Activated T-helper 9 cell treated with anti-CD3 and anti-CD28 coated beads, Interleukin-2, amount 50 U/mL, for 16 hours (primary cell): ENCODE results near the gene PCDHB6.
"Not testable (repeated sequence)": the region's sequence is repeated elsewhere in the genome, so short reads cannot be mapped to it uniquely, and the experiment has no call there.

Source experiments
- DNase-seq: peaks from one replicate; pipeline ENCODE4 v3.0.0-alpha.2; 2020; ENCODE audit warnings: low read depth

PCDHB6 gene

DNA sequence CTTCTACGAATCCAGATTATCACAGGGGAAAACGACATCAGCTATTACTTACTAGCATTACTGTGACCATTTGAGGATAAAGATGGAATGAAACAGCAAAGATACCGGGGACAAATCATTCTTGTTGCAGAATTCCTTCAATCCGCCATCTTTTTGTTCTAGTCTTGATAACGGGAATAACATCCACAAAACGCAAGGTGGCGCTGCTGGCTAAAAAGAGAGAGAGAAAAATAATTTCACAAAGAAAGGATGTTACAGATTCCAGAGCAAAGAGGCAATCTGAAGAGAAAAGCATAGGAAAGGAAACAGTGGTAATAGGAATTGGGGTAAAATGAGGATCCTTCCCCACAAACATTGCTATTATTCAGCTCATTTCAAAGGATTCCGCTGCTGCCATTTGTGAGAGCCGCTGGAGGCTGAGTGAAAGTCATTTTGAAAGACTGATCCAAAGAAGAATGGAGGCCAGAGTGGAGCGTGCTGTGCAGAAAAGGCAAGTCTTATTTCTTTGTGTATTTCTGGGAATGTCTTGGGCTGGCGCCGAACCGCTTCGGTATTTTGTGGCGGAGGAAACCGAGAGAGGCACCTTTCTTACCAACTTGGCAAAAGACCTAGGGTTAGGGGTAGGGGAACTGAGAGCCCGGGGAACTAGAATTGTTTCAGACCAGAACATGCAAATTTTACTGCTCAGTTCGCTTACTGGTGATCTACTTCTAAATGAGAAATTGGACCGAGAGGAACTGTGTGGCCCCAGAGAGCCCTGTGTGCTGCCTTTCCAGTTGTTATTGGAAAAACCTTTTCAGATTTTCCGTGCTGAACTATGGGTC is 22.7 kb downstream of the PCDHB6 start, which contains the start of gene PCDHB7:
PCDHB7 (plus strand) TSS at position 264 of the 824 bp plus-strand sequence; CDS start at position 456, 192 bp downstream.
- DNase-seq, result no peak

GRCh38 chr5:141174291-141175104 is 24.6 kb downstream of the PCDHB6 start:
- not testable (repeated sequence) for DNase-seq

- no peak for DNase-seq
These were observed 26.1 kb downstream of the PCDHB6 start for GRCh38 chr5:141175933-141176332.

DNA sequence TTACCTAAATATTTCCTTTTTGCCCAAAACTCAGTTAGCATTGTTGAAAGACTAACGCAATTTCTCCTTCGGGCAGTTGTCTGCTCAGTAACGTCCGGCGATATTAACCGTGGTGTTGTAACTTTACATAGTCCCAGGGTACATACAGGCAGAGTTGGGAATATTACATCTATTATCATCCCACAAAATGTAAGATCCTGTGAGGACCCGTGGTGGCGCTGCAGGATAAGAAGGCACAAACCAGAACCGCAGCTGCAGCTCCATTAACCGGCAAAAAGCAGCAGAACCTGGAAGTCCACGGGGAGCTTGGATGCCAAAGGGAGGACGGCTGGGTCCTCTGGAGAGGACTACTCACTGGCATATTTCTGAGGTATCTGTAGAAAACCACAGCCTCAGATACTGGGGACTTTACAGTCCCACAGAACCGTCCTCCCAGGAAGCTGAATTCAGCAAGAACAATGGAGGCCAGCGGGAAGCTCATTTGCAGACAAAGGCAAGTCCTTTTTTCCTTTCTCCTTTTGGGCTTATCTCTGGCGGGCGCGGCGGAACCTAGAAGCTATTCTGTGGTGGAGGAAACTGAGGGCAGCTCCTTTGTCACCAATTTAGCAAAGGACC is 27.8 kb downstream of the PCDHB6 start, which contains the start of gene PCDHB8:
PCDHB8 (plus strand) TSS at position 214 of the 615 bp plus-strand sequence; CDS start at position 459, 245 bp downstream.
- DNase-seq, result not testable (repeated sequence)

GRCh38 chr5:141179371-141179770 is 29.5 kb downstream of the PCDHB6 start:
- not testable (repeated sequence) for DNase-seq

GRCh38 chr5:141179876-141180275 is 30.0 kb downstream of the PCDHB6 start:
- not testable (repeated sequence) for DNase-seq

DNA sequence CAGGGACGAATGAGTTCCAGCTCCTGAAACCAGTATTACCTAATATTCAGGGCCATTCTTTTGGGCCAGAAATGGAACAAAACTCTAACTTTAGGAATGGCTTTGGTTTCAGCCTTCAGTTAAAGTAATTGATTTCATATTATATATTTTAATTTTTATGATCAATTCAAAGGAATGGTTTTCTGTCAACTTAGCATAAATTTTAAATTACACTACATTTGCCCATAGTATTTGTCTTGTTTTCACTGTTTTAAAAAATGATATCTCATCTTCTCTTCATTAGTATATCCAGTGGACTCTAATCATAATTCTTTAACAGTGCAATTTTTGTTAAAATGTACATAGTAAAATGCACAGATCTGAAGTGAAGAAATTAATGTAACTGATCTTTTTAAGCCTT is 30.5 kb downstream of the PCDHB6 start:
- DNase-seq, result no peak

GRCh38 chr5:141182248-141182647 is 32.4 kb downstream of the PCDHB6 start, which contains the start of gene PCDHB16:
TSS of gene PCDHB16 (plus strand) at chr5:141182387. CDS start at chr5:141182560, 173 bp downstream.
- no peak for DNase-seq

- not testable (repeated sequence) for DNase-seq
These were observed 34.4 kb downstream of the PCDHB6 start for GRCh38 chr5:141184117-141184855.

DNA sequence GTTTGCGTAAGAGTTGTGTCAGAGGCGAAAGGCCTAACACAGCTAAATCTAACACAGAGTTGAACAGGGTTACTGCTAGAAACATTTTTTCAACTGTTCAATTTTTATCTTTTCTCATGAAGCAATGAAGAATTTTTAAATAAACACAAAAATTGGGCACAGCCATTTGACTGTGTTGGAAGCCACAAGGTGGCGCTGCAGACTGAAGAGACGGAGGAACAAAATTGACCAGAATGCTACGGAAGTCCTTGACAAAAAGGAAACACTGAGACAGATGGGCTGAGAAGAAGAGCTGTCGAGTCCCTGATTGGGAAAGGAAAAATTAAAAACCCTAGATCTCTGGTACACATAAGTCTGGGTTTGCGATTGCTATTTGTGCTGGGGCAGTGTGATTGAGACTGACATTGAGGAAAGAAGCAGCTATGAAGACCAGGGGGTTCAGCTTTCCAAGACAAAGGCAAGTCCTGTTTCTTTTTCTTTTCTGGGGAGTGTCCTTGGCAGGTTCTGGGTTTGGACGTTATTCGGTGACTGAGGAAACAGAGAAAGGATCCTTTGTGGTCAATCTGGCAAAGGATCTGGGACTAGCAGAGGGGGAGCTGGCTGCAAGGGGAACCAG is 37.1 kb downstream of the PCDHB6 start, which contains the start of gene PCDHB9:
PCDHB9 (plus strand) TSS at position 265 of the 616 bp plus-strand sequence; CDS start at position 423, 158 bp downstream.
- no peak for DNase-seq

GRCh38 chr5:141188682-141189081 is 38.8 kb downstream of the PCDHB6 start:
- DNase-seq, result not testable (repeated sequence)

GRCh38 chr5:141189131-141189530 is 39.3 kb downstream of the PCDHB6 start:
- DNase-seq, result not testable (repeated sequence)

- DNase-seq, result no peak
These were observed 42.4 kb downstream of the PCDHB6 start, which contains the start of gene PCDHB10 for GRCh38 chr5:141192110-141192725. TSS of gene PCDHB10 (plus strand) at chr5:141192353. CDS start at chr5:141192553, 200 bp downstream.

DNA sequence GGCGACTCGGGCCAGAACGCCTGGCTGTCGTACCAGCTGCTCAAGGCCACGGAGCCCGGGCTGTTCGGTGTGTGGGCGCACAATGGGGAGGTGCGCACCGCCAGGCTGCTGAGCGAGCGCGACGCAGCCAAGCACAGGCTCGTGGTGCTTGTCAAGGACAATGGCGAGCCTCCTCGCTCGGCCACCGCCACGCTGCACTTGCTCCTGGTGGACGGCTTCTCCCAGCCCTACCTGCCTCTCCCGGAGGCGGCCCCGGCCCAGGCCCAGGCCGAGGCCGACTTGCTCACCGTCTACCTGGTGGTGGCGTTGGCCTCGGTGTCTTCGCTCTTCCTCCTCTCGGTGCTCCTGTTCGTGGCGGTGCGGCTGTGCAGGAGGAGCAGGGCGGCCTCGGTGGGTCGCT is 44.5 kb downstream of the PCDHB6 start:
- DNase-seq, result not testable (repeated sequence)

GRCh38 chr5:141196363-141196762 is 46.5 kb downstream of the PCDHB6 start:
- no peak for DNase-seq

DNA sequence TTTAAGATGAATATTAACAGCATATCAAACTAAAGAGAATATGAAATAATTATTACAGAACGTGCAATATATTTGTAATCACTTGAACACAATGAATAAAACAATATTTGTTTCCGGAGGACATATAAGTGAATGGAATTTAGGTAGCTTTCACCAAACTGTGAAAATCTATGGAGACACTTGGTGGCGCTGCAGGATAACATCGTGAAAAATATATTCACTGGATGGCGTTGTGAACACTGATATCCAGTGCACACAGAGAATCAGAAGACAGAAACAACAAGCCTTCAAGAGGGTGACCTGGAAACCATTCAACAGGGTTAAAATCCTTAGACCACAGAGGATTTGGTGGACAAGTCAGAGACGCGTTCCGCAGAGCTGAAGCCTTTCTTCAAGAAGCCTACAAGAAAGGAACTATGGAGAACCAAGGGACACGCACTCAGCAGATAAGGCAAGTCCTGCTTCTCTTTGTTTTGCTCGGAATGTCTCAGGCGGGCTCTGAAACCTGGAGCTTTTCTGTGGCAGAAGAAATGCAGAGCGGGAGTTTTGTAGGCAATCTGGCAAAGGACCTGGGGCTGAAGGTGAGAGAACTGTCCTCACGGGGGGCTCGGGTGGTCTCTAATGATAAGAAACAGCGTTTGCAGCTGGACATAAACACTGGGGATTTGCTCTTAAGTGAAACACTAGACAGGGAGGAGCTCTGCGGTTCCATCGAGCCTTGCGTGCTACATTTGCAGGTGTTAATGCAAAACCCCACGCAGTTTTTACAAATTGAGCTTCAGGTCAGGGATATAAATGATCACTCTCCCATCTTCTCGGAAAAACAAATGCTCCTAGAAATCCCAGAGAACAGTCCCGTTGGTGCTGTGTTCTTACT is 49.7 kb downstream of the PCDHB6 start, which contains the start of gene PCDHB11:
PCDHB11 (plus strand) TSS at position 269 of the 877 bp plus-strand sequence; CDS start at position 417, 148 bp downstream.
- no peak for DNase-seq

DNA sequence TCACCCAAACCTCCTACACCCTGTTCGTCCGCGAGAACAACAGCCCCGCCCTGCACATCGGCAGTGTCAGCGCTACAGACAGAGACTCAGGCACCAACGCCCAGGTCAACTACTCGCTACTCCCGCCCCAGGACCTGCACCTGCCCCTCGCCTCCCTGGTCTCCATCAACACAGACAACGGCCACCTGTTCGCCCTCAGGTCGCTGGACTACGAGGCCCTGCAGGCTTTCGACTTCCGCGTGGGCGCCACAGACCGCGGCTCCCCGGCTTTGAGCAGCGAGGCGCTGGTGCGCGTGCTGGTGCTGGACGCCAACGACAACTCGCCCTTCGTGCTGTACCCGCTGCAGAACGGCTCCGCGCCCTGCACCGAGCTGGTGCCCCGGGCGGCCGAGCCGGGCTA is 51.3 kb downstream of the PCDHB6 start:
- not testable (repeated sequence) for DNase-seq

- DNase-seq, result not testable (repeated sequence)
These were observed 51.8 kb downstream of the PCDHB6 start for GRCh38 chr5:141201646-141202045.
